Effector memory CD4-positive, alpha-beta T cell (primary cell): Measurements from ENCODE around the gene CD200R1.

Source experiments
- DNase-seq, 3 donors: peaks; one replicate each; pipeline ENCODE4 v3.0.0-alpha.2; 2020
- H3K27ac ChIP-seq: 2 replicates; pipeline ENCODE4 v1.7.0; 2013; ENCODE audit warnings: mild to moderate bottlenecking, low read length, moderate library complexity; ENCODE audit not compliant: insufficient read depth, poor library complexity, severe bottlenecking
- H3K27me3 ChIP-seq: replicated peaks from 2 replicates; pipeline ENCODE4 v1.7.0; 2013; ENCODE audit warnings: mild to moderate bottlenecking, low read length; ENCODE audit not compliant: insufficient read depth, control insufficient read depth, poor library complexity, severe bottlenecking
- H3K36me3 ChIP-seq: 2 replicates; pipeline ENCODE4 v1.7.0; 2013; ENCODE audit warnings: mild to moderate bottlenecking, low read length, moderate library complexity; ENCODE audit not compliant: control insufficient read depth, insufficient read depth
- H3K4me1 ChIP-seq: 2 replicates; pipeline ENCODE4 v1.7.0; 2013; ENCODE audit warnings: low read length, mild to moderate bottlenecking; ENCODE audit not compliant: control insufficient read depth, insufficient read depth, poor library complexity, severe bottlenecking
- H3K4me3 ChIP-seq: 2 replicates; pipeline ENCODE4 v1.7.0; 2013; ENCODE audit warnings: low read length, low read depth, mild to moderate bottlenecking; ENCODE audit not compliant: insufficient read depth, poor library complexity, severe bottlenecking
- H3K9me3 ChIP-seq: 2 replicates; pipeline ENCODE4 v1.7.0; 2013; ENCODE audit warnings: mild to moderate bottlenecking, low read length, moderate library complexity; ENCODE audit not compliant: control insufficient read depth
- total RNA-seq, 3 donors: gene quantifications; one replicate each; lab custom pipeline; 2026; lab: John Stamatoyannopoulos, UW

CD200R1 gene, protein sequence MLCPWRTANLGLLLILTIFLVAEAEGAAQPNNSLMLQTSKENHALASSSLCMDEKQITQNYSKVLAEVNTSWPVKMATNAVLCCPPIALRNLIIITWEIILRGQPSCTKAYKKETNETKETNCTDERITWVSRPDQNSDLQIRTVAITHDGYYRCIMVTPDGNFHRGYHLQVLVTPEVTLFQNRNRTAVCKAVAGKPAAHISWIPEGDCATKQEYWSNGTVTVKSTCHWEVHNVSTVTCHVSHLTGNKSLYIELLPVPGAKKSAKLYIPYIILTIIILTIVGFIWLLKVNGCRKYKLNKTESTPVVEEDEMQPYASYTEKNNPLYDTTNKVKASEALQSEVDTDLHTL
- total RNA-seq, result 16.8 to 30.6 (median 23.5) reads per million in 3 donors

DNA sequence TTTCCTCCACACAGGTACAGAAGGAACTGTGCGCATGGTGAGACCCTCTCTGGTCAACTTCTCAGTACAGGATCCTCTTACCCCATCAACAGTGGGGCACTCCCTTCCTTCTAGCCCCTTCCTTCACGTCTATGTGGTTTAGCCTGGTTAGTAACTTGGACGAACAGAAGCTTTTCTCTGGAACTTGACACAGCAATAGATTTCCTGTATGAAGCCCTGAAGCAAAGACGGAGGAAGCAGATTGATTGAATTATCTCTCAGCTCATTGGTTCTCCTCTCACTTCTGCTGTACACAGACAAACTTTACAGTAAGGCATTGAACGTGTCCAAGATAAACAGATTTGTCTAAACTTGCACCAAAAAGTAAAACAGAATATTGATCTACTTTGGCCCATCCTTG, at the start of gene CD200R1:
Gene CD200R1, minus strand, starts transcription at position 210 of the 400 bp plus-strand sequence. CDS start 246 bp downstream, outside the sequence.
- Histone ChIP-seq H3K36me3 (no peaks in the 10 kb centered on the region), H3K4me1 (peaks cover 27% of the 10 kb centered on the region), H3K27ac (peak within 1 kb of the TSS; percentile 68), H3K9me3 (no peaks in the 10 kb centered on the region), H3K27me3 (no peaks in the 10 kb centered on the region), H3K4me3 (peak within 1 kb of the TSS; percentile 61)
- DNase-seq, result no peak

DNA sequence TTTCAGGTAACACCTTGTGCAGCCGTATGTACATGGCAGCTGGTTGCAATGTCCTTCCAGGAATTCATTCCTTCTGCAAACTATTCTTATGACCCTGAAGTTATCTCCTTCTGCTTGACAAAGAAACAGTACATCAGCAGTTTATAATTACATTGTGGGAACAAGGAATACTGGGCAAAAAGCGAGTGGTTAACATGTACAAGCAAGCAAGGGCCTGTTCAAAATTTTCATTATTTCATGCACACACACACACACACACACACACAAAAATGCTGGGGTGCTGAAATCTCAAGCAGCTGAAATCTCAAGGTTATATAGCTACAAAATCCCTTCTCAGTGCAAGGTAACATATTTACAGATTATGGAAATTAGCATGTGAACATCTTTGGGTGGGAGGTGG, 46.6 kb upstream of the CD200R1 start:
- Histone ChIP-seq H3K36me3 (peaks cover 4% of the 10 kb centered on the region), H3K27me3 (no peaks in the 10 kb centered on the region), H3K4me3 (no peak overlapping the region), H3K4me1 (peaks cover 3% of the 10 kb centered on the region), H3K9me3 (no peaks in the 10 kb centered on the region), H3K27ac (no peak overlapping the region)
- no peak for DNase-seq

DNA sequence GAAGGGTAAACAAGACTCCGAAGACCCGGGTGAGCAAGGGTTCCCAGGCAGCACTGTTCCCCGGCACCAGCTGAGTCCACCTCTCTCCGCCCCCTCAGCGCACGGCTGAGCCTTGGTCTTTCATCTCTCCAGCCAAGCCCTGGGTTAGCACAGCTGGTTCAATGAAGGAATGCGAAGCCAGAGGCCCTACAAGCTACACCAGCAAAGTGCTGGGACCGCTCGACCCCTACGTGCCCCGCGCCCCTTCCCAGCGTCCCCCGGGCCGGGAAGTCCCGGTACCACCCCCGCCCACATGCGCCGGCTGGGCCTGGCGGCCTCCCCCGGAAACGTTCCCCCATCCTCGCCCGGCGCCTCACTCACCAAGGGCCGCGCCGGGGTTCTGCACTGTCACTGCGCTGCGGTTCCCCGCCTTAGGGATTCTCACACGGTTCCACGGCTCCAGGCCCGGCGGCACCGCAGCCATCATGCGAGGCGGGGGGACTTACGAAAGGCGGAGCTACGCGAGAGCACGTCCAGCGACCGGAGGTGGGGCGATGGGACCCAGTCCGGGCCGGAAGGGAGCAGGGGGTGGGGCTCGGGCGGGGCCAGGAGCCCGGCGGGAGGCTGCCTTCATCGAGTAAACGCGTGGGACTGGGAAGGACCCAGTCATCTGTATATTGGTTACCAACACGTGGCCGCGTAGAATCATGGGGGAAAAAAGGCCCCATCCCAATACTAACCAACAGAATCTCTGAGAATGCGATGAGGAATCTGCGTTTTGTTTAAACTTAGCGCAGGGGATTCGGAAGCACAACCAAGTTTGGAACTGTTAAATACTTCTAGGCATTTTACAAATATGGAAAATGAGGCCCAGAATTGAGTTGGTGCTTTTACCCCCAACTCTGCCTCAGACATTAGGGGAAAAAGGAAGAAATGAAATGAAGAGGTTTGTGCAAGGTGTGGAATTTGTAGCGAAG, 44.6 kb upstream of the CD200R1 start:
- H3K36me3 ChIP-seq, result peaks cover 12% of the 10 kb centered on the region
- DNase-seq, result peak; percentile 77 to 81 (median 81)
- H3K27me3 ChIP-seq, result no peaks in the 10 kb centered on the region
- peak overlapping the region; percentile 61 for H3K4me3 ChIP-seq
- no peaks in the 10 kb centered on the region for H3K9me3 ChIP-seq
- peak overlapping the region; percentile 85 for H3K27ac ChIP-seq
- peaks cover 3% of the 10 kb centered on the region for H3K4me1 ChIP-seq

DNA sequence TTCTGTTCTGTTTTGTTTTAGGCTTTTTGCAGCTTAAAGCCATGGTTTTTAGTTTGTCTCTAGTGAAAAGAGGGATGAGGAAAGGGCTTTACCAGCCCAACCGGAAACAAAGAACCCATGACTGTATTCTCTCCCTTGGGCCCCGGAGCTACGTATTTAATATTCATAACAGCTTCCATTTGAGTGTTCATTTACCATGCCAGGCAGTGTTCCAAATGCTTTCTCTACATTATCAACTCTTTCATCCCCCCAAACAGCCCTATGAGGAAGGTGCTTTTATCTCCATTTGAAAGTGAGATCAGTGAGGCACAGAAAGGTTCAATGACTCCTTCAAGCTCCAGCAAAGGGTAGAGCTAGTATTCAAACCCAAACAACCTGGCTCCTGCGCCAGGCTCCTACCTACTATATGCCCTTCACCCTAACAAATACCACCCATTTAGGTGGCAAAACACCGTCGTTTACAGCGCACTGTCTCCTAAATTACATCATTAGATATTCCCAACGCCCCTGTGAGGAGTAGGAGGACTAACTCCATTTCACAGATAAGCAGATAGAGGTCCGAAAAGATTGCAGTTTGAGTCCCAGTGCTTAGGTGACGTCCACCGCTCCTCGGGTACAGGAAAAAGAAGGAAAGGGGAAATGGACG, 43.8 kb upstream of the CD200R1 start:
- H3K36me3 ChIP-seq, result peaks cover 12% of the 10 kb centered on the region
- H3K27ac ChIP-seq, result peak overlapping the region; percentile 85
- H3K4me1 ChIP-seq, result peaks cover 3% of the 10 kb centered on the region
- H3K4me3 ChIP-seq, result peak overlapping the region; percentile 61
- H3K9me3 ChIP-seq, result no peaks in the 10 kb centered on the region
- no peak for DNase-seq
- no peaks in the 10 kb centered on the region for H3K27me3 ChIP-seq

DNA sequence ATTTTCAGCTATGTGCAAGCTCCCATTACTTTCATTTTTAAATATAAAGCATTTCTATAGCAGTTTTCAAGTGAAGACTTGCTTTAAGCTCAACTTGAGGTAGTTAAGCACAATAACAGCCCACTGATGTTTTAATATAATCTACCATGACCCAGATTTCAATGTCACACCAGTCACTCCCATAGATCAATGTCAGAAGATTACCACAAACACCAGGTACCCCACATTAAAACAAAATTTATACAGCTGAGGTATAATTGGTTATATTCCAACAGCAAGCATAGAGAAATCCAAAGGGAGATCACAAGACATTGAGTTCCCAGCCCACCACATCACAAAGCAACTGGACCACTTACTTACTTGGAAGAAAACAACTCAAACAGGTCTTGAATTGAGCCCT, 38.7 kb upstream of the CD200R1 start:
- DNase-seq, result no peak
- Histone ChIP-seq H3K4me3 (no peak overlapping the region), H3K36me3 (peaks cover 16% of the 10 kb centered on the region), H3K27ac (no peak overlapping the region), H3K9me3 (no peaks in the 10 kb centered on the region), H3K4me1 (peaks cover 4% of the 10 kb centered on the region), H3K27me3 (no peaks in the 10 kb centered on the region)

DNA sequence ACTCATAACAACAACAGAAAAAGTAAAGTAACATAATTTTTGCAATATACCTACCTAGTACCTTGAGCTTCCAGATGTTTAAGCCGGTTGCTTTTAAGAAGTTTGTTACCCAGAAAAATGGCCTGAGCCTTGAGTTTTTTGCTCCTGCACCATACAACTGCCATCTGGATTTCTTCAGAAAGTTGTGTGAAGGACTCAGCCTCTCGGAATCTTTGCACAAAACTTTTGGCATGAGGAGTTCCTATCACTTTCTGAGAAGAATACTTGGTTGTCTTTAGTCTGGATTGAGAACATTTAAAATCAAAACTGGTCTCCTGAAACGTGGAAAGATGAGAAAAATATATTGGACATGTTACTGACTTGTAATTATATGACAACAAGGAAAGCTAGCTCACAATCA, 33.2 kb upstream of the CD200R1 start:
- Histone ChIP-seq H3K27ac (no peak overlapping the region), H3K36me3 (peaks cover 12% of the 10 kb centered on the region), H3K4me1 (peaks cover 23% of the 10 kb centered on the region)

DNA sequence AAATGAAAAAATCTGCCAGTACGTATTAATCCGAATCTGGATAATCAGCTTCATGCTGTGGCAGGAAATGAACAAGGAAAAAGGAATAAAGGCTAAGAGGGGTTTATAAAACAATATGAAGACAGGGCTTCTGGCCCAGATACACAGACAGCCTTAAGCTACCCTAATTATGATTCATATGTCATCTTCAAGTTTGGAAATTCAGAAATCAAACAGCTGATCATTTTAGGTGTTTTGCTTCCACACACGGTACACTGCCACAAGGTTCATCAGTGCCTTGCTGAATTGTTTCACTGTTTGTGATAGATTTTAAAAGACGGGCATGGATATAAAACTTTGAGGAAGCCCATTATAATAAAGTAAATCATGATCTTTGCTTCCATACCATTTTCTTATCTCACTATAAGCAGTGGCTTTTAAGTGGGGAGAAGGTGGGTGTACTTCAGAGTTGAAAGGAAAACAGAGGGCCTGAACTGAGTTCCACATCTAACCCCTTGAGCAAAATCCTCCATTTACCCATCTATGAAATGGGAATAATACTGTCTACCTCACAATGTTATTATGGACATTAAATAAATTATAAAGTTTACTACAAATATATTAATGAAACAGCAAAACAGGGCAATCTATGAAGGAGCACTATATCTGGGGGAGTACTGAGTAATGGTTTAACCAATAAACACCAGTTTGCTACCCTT, 31.6 kb upstream of the CD200R1 start:
- Histone ChIP-seq H3K4me1 (peaks cover 34% of the 10 kb centered on the region), H3K27ac (peak overlapping the region; percentile 78), H3K36me3 (peaks cover 12% of the 10 kb centered on the region), H3K27me3 (no peaks in the 10 kb centered on the region), H3K9me3 (no peaks in the 10 kb centered on the region), H3K4me3 (no peak overlapping the region)
- no peak for DNase-seq

More for the DNA sequence above, 33.2 kb upstream of the CD200R1 start:
- H3K27me3 ChIP-seq, result no peaks in the 10 kb centered on the region
- no peaks in the 10 kb centered on the region for H3K9me3 ChIP-seq
- H3K4me3 ChIP-seq, result no peak overlapping the region
- DNase-seq, result no peak

DNA sequence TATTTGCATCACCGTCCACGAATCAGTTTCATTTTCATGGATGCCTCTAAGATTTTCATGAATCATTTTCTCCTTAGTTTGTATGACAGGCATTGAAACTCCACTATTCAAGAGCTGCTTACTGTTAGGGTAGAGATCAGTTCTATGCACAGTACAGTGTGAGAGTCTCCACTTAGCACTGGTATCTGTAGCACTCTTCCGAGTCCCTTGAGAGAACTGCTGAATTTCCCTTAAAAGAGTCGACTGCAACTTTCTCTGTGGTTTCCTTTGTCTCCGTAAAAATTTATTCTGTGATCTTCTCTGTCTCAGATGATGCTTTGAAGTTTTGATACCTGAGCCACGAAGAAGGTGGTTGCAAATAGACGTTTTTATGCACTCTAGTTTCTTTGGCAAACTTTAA, 30.7 kb upstream of the CD200R1 start:
- Histone ChIP-seq H3K9me3 (no peaks in the 10 kb centered on the region), H3K36me3 (peaks cover 18% of the 10 kb centered on the region), H3K27ac (peak overlapping the region; percentile 78), H3K4me1 (peaks cover 34% of the 10 kb centered on the region), H3K27me3 (no peaks in the 10 kb centered on the region), H3K4me3 (peak overlapping the region; percentile 23)
- DNase-seq, result no peak

DNA sequence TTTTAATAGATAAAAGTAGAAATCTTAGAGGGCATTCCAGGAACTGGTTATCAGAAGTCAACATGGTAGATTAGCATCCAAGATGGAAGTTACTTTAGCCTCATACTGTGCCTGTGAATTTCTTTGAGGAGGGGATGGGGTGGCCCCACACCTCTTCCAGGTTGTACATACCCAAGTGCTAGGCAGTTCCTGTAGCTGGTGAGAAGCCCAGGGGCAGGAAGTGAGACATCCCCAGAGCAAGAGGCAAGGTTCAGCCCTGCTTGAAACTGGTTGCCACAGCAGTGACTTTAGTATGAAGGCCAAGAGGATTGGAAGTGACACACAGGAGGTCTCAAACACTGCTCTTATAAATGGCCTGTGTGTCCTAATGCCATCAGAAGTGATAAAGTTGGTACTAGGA, 27.8 kb upstream of the CD200R1 start:
- Histone ChIP-seq H3K4me3 (no peak overlapping the region), H3K4me1 (peaks cover 34% of the 10 kb centered on the region), H3K27ac (peak overlapping the region; percentile 30), H3K27me3 (no peaks in the 10 kb centered on the region), H3K36me3 (peaks cover 24% of the 10 kb centered on the region), H3K9me3 (no peaks in the 10 kb centered on the region)
- DNase-seq, result peak in 1 of 3 donors; percentile 17
